Astrocyte (in vitro differentiated cells and primary cell): ENCODE results near the gene EPHA2. TPM values are rescaled to one million over a fixed set of nuclear protein-coding genes. Genes with fewer than 3 reads are reported as not detected.

Experiments used
- DNase-seq: peaks from one replicate; pipeline ENCODE4 v3.0.0-alpha.2; 2010; ENCODE audit warnings: low read depth
- FAIRE-seq: peaks from 2 replicates; lab custom pipeline; 2011; peaks lifted over from hg19 to GRCh38; lab: Jason Lieb, UNC
- H2AFZ ChIP-seq: 2 replicates; pipeline ENCODE4 v1.6.0; 2012; ENCODE audit warnings: low read depth, low read length, inconsistent platforms
- H3K27ac ChIP-seq: 2 replicates; pipeline ENCODE4 v1.5.1; 2011; ENCODE audit warnings: low read depth, low read length, inconsistent platforms
- H3K27me3 ChIP-seq: 2 replicates; pipeline ENCODE4 v1.6.0; 2011; ENCODE audit warnings: low read length, inconsistent platforms; ENCODE audit not compliant: insufficient read depth
- H3K36me3 ChIP-seq: 2 replicates; pipeline ENCODE4 v1.5.1; 2011; ENCODE audit warnings: low read length, inconsistent platforms; ENCODE audit not compliant: insufficient read depth
- H3K4me1 ChIP-seq: 2 replicates; pipeline ENCODE4 v1.5.1; 2011; ENCODE audit warnings: low read length, inconsistent platforms; ENCODE audit not compliant: insufficient read depth
- H3K4me2 ChIP-seq: 2 replicates; pipeline ENCODE4 v1.6.0; 2012; ENCODE audit warnings: low read length, inconsistent platforms
- H3K4me3 ChIP-seq: 2 replicates; pipeline ENCODE4 v1.5.1; 2011; ENCODE audit warnings: low read depth, mild to moderate bottlenecking, low read length, inconsistent platforms; ENCODE audit not compliant: insufficient read depth
- H3K79me2 ChIP-seq: 2 replicates; pipeline ENCODE4 v1.6.0; 2012; ENCODE audit warnings: mild to moderate bottlenecking, low read length, inconsistent platforms; ENCODE audit not compliant: insufficient read depth
- H3K9ac ChIP-seq: 2 replicates; pipeline ENCODE4 v1.6.0; 2012; ENCODE audit warnings: mild to moderate bottlenecking, low read length, inconsistent platforms
- H3K9me3 ChIP-seq: 2 replicates; pipeline ENCODE4 v1.5.1; 2012; ENCODE audit warnings: low read depth, mild to moderate bottlenecking, low read length, inconsistent platforms; ENCODE audit not compliant: insufficient read depth
- H4K20me1 ChIP-seq: 2 replicates; pipeline ENCODE4 v1.6.0; 2012; ENCODE audit warnings: low read length, inconsistent platforms; ENCODE audit not compliant: insufficient read depth
- H3K27ac Mint-ChIP-seq: one replicate; pipeline ENCODE4 v1.8.0; 2021; ENCODE audit warnings: mild to moderate bottlenecking, mixed read lengths; ENCODE audit not compliant: unreplicated experiment
- H3K27me3 Mint-ChIP-seq: one replicate; pipeline ENCODE4 v1.8.0; 2021; ENCODE audit warnings: low read depth, mixed read lengths; ENCODE audit not compliant: unreplicated experiment
- H3K36me3 Mint-ChIP-seq: one replicate; pipeline ENCODE4 v1.8.0; 2021; ENCODE audit warnings: low read depth, mixed read lengths; ENCODE audit not compliant: unreplicated experiment
- H3K4me1 Mint-ChIP-seq: one replicate; pipeline ENCODE4 v1.8.0; 2021; ENCODE audit warnings: low read depth, mixed read lengths; ENCODE audit not compliant: unreplicated experiment
- H3K4me3 Mint-ChIP-seq: one replicate; pipeline ENCODE4 v1.8.0; 2021; ENCODE audit warnings: mild to moderate bottlenecking, moderate library complexity, mixed read lengths; ENCODE audit not compliant: unreplicated experiment
- H3K9me3 Mint-ChIP-seq: one replicate; pipeline ENCODE4 v1.8.0; 2021; ENCODE audit warnings: mild to moderate bottlenecking, mixed read lengths; ENCODE audit not compliant: unreplicated experiment
- CTCF ChIP-seq: IDR thresholded peaks from 2 replicates; pipeline ENCODE4 v1.5.1; 2011; ENCODE audit warnings: low read depth, mild to moderate bottlenecking, inconsistent platforms, low read length, moderate library complexity; ENCODE audit not compliant: insufficient read depth
- EZH2 ChIP-seq: IDR thresholded peaks from 2 replicates; pipeline ENCODE4 v1.6.1; 2012; ENCODE audit warnings: mild to moderate bottlenecking, low read length, inconsistent platforms; ENCODE audit not compliant: insufficient read depth
- total RNA-seq: library from RNA; stranded (reverse); gene quantifications from 2 replicates; pipeline ENCODE4 v1.2.1, GENCODE V29; 2021

Gene EPHA2
- total RNA-seq, 1 donor from 2014 or later = 140 TPM

GRCh38 chr1:16151995-16152384, 3.9 kb downstream of the EPHA2 start:
- peak overlapping the region; percentile 97 for H3K27ac Mint-ChIP-seq
- H3K27me3 Mint-ChIP-seq = no peaks in the 10 kb centered on the region
- peaks cover 93% of the 10 kb centered on the region for H3K79me2 ChIP-seq
- FAIRE-seq = no peak
- peaks cover 47% of the 10 kb centered on the region for H3K4me1 Mint-ChIP-seq
- H2AFZ ChIP-seq = no peak overlapping the region
- H3K4me2 ChIP-seq = peak overlapping the region; percentile 99
- H3K9me3 ChIP-seq = no peaks in the 10 kb centered on the region
- no peak for DNase-seq
- TF ChIP-seq EZH2 (no peak), CTCF (no peak)
- peaks cover 71% of the 10 kb centered on the region for H3K4me1 ChIP-seq
- peaks cover 33% of the 10 kb centered on the region for H3K36me3 ChIP-seq
- H3K9ac ChIP-seq = peak overlapping the region; percentile 88
- H3K4me3 ChIP-seq = peak overlapping the region; percentile 12
- H3K27ac ChIP-seq = peak overlapping the region; percentile 63
- H4K20me1 ChIP-seq = peaks cover 63% of the 10 kb centered on the region
- peaks cover 17% of the 10 kb centered on the region for H3K36me3 Mint-ChIP-seq
- no peaks in the 10 kb centered on the region for H3K9me3 Mint-ChIP-seq
- H3K27me3 ChIP-seq = no peaks in the 10 kb centered on the region
- peak overlapping the region; percentile 75 for H3K4me3 Mint-ChIP-seq

GRCh38 chr1:16151196-16151994, 4.5 kb downstream of the EPHA2 start:
- peak overlapping the region; percentile 63 for H3K27ac ChIP-seq
- H3K4me3 Mint-ChIP-seq = peak overlapping the region; percentile 75
- no peak for TF ChIP-seq CTCF
- no peak for TF ChIP-seq EZH2

GRCh38 chr1:16150508-16150907, 5.4 kb downstream of the EPHA2 start:
- H3K36me3 ChIP-seq = peaks cover 36% of the 10 kb centered on the region
- Mint-ChIP-seq H3K36me3 (peaks cover 18% of the 10 kb centered on the region), H3K27ac (peak overlapping the region; percentile 75), H3K9me3 (no peaks in the 10 kb centered on the region), H3K4me3 (peak overlapping the region; percentile 62), H3K27me3 (no peaks in the 10 kb centered on the region), H3K4me1 (peaks cover 55% of the 10 kb centered on the region)
- H4K20me1 ChIP-seq = peaks cover 68% of the 10 kb centered on the region
- H3K9ac ChIP-seq = peak overlapping the region; percentile 88
- no peak overlapping the region for H2AFZ ChIP-seq
- DNase-seq = no peak
- no peaks in the 10 kb centered on the region for H3K27me3 ChIP-seq
- peak overlapping the region; percentile 63 for H3K27ac ChIP-seq
- no peak overlapping the region for H3K4me3 ChIP-seq
- no peak for TF ChIP-seq EZH2
- TF ChIP-seq CTCF = no peak
- H3K79me2 ChIP-seq = peaks cover 86% of the 10 kb centered on the region
- no peaks in the 10 kb centered on the region for H3K9me3 ChIP-seq
- FAIRE-seq = no peak
- peaks cover 75% of the 10 kb centered on the region for H3K4me1 ChIP-seq
- H3K4me2 ChIP-seq = peak overlapping the region; percentile 99

More at GRCh38 chr1:16151196-16151994, 4.5 kb downstream of the EPHA2 start:
- no peak for FAIRE-seq
- peaks cover 68% of the 10 kb centered on the region for H4K20me1 ChIP-seq
- peaks cover 36% of the 10 kb centered on the region for H3K36me3 ChIP-seq
- H3K27me3 Mint-ChIP-seq = no peaks in the 10 kb centered on the region
- peaks cover 90% of the 10 kb centered on the region for H3K79me2 ChIP-seq
- H3K9ac ChIP-seq = peak overlapping the region; percentile 88
- peak overlapping the region; percentile 35 for H3K4me3 ChIP-seq
- H2AFZ ChIP-seq = no peak overlapping the region
- peak overlapping the region; percentile 97 for H3K27ac Mint-ChIP-seq
- DNase-seq = no peak
- peak overlapping the region; percentile 99 for H3K4me2 ChIP-seq
- H3K27me3 ChIP-seq = no peaks in the 10 kb centered on the region
- no peaks in the 10 kb centered on the region for H3K9me3 ChIP-seq
- peaks cover 71% of the 10 kb centered on the region for H3K4me1 ChIP-seq
- peaks cover 18% of the 10 kb centered on the region for H3K36me3 Mint-ChIP-seq
- peaks cover 47% of the 10 kb centered on the region for H3K4me1 Mint-ChIP-seq
- no peaks in the 10 kb centered on the region for H3K9me3 Mint-ChIP-seq
